H1 (cell line): Measurements from ENCODE around the gene C9orf43. TPM values are rescaled to one million over a fixed set of nuclear protein-coding genes. Genes with fewer than 3 reads are reported as not detected.

Source experiments
- CTCF ChIA-PET: fragments of 300-600 bp; sonication (Branson Sonifier 250); formaldehyde crosslinking; loops from one replicate; lab custom pipeline; 2021; ENCODE audit not compliant: partially characterized antibody; lab: Charles Lee
- POLR2A ChIA-PET: fragments of 300-600 bp; sonication (Branson Sonifier 250); formaldehyde crosslinking; loops from one replicate; lab custom pipeline; 2021; ENCODE audit warnings: inconsistent platforms; ENCODE audit not compliant: partially characterized antibody; lab: Charles Lee
- DNase-seq, 2 experiments: peaks; one replicate each; pipeline versions ENCODE4 v3.0.0 to v3.0.0-alpha.2; 2010 to 2022; ENCODE audit warnings: low spot score in 2 of 2, low read depth in 1 of 2, mixed read lengths in 1 of 2
- FAIRE-seq: peaks from 2 replicates; lab custom pipeline; 2011; peaks lifted over from hg19 to GRCh38; lab: Jason Lieb, UNC
- H2AFZ ChIP-seq: 2 replicates; pipeline ENCODE4 v1.8.1; 2012; ENCODE audit warnings: low read length, inconsistent platforms
- H2AK5ac ChIP-seq: 2 replicates; pipeline ENCODE4 v1.6.1; 2013; ENCODE audit warnings: low read depth, low read length
- H2BK120ac ChIP-seq: replicated peaks from 2 replicates; pipeline ENCODE3; 2013; ENCODE audit warnings: low read depth, low read length, inconsistent platforms
- H2BK12ac ChIP-seq: 2 replicates; pipeline ENCODE4 v1.6.1; 2013; ENCODE audit warnings: low read depth, low read length
- H2BK15ac ChIP-seq: 2 replicates; pipeline ENCODE4 v1.6.1; 2013; ENCODE audit warnings: low read length
- H2BK20ac ChIP-seq: 2 replicates; pipeline ENCODE4 v1.6.1; 2013; ENCODE audit warnings: low read length
- H2BK5ac ChIP-seq: 2 replicates; pipeline ENCODE4 v1.6.1; 2013; ENCODE audit warnings: low read depth, low read length
- H3K14ac ChIP-seq: 2 replicates; pipeline ENCODE4 v1.6.1; 2013; ENCODE audit warnings: inconsistent platforms; ENCODE audit not compliant: insufficient read length
- H3K18ac ChIP-seq: 2 replicates; pipeline ENCODE4 v1.6.1; 2013; ENCODE audit warnings: low read length; ENCODE audit errors: extremely low read depth
- H3K23ac ChIP-seq: 2 replicates; pipeline ENCODE4 v1.6.1; 2013; ENCODE audit warnings: inconsistent platforms; ENCODE audit not compliant: insufficient read length
- H3K23me2 ChIP-seq: 2 replicates; pipeline ENCODE4 v1.6.1; 2013; ENCODE audit warnings: low read depth, low read length
- H3K27ac ChIP-seq: 2 replicates; pipeline ENCODE4 v1.6.1; 2011; ENCODE audit warnings: low read depth, low read length, inconsistent platforms
- H3K27me3 ChIP-seq, 4 experiments: replicated peaks in 1 of 4; 1 replicate in 1 of 4; 2 replicates in 3 of 4; pipeline versions ENCODE4 v1.6.1 to v1.8.1; 2011 to 2013; ENCODE audit warnings: low read length in 3 of 4, mild to moderate bottlenecking in 3 of 4, inconsistent platforms in 2 of 4, mixed read lengths in 2 of 4, moderate library complexity in 1 of 4; ENCODE audit not compliant: control insufficient read depth in 3 of 4, insufficient read depth in 3 of 4; ENCODE audit errors: extremely low read depth in 1 of 4
- H3K36me3 ChIP-seq, 4 experiments: 2 replicates each; pipeline versions ENCODE4 v1.6.1 to v1.8.1; 2011 to 2013; ENCODE audit warnings: mild to moderate bottlenecking in 4 of 4, low read length in 3 of 4, moderate library complexity in 2 of 4, control low read depth in 1 of 4, inconsistent platforms in 1 of 4; ENCODE audit not compliant: insufficient read depth in 4 of 4, control insufficient read depth in 2 of 4
- H3K4ac ChIP-seq: replicated peaks from 2 replicates; pipeline ENCODE3; 2013; ENCODE audit warnings: low read length, low read depth, mixed read lengths, inconsistent platforms; ENCODE audit not compliant: insufficient read length
- H3K4me1 ChIP-seq, 4 experiments: replicated peaks in 1 of 4; 1 replicate in 1 of 4; 2 replicates in 3 of 4; pipeline versions ENCODE4 v1.6.1 to v1.8.1; 2011 to 2013; ENCODE audit warnings: low read length in 3 of 4, inconsistent platforms in 2 of 4, mixed read lengths in 1 of 4; ENCODE audit not compliant: insufficient read depth in 4 of 4, control insufficient read depth in 3 of 4
- H3K4me2 ChIP-seq, 2 experiments: 2 replicates each; pipeline versions ENCODE4 v1.6.1 to v1.8.1; 2011 to 2013; ENCODE audit warnings: low read depth in 2 of 2, low read length in 2 of 2, control low read depth in 1 of 2, inconsistent platforms in 1 of 2, mild to moderate bottlenecking in 1 of 2; ENCODE audit not compliant: insufficient read depth in 1 of 2
- H3K4me3 ChIP-seq, 4 experiments: fragments of 200-600, 300-600 bp in 1 of 4; sonication (generic), shearing (Covaris generic), sonication (Bioruptor Twin) in 1 of 4; 2 replicates each; pipeline versions ENCODE4 v1.5.1 to v1.8.1; 2011 to 2016; ENCODE audit warnings: low read length in 4 of 4, low read depth in 3 of 4, control low read depth in 2 of 4, inconsistent platforms in 2 of 4, mild to moderate bottlenecking in 2 of 4, mixed read lengths in 1 of 4, moderate library complexity in 1 of 4; ENCODE audit not compliant: insufficient read depth in 2 of 4; ENCODE audit errors: extremely low read depth in 1 of 4
- H3K56ac ChIP-seq: replicated peaks from 2 replicates; pipeline ENCODE3; 2013; ENCODE audit warnings: low read depth, mild to moderate bottlenecking, mixed read lengths, low read length, inconsistent platforms; ENCODE audit not compliant: insufficient read length
- H3K79me1 ChIP-seq: 2 replicates; pipeline ENCODE4 v1.6.1; 2013; ENCODE audit warnings: low read depth, low read length, control low read depth
- H3K79me2 ChIP-seq, 2 experiments: 2 replicates each; pipeline versions ENCODE4 v1.6.1 to v1.8.1; 2012 to 2013; ENCODE audit warnings: low read length in 2 of 2, mild to moderate bottlenecking in 2 of 2, inconsistent platforms in 1 of 2; ENCODE audit not compliant: insufficient read depth in 2 of 2, control insufficient read depth in 1 of 2
- H3K9ac ChIP-seq, 4 experiments: replicated peaks in 1 of 4; 1 replicate in 1 of 4; 2 replicates in 3 of 4; pipeline versions ENCODE4 v1.6.1 to v1.8.1; 2011 to 2013; ENCODE audit warnings: low read depth in 3 of 4, low read length in 3 of 4, control low read depth in 2 of 4, mild to moderate bottlenecking in 2 of 4, moderate library complexity in 2 of 4, inconsistent platforms in 1 of 4; ENCODE audit errors: extremely low read depth in 1 of 4
- H3K9me3 ChIP-seq, 2 experiments: 2 replicates each; pipeline versions ENCODE4 v1.6.1 to v1.8.1; 2012 to 2013; ENCODE audit warnings: mild to moderate bottlenecking in 2 of 2, moderate library complexity in 2 of 2, control low read depth in 1 of 2, inconsistent platforms in 1 of 2, low read depth in 1 of 2, low read length in 1 of 2, mixed read lengths in 1 of 2; ENCODE audit not compliant: insufficient read depth in 2 of 2
- H4K20me1 ChIP-seq, 2 experiments: replicated peaks in 1 of 2; 2 replicates each; pipeline versions ENCODE3 to v1.8.1; 2011 to 2013; ENCODE audit warnings: inconsistent platforms in 2 of 2, low read length in 2 of 2, mild to moderate bottlenecking in 1 of 2; ENCODE audit not compliant: insufficient read depth in 2 of 2, control insufficient read depth in 1 of 2
- H4K5ac ChIP-seq: 2 replicates; pipeline ENCODE4 v1.6.1; 2013; ENCODE audit warnings: low read length, low read depth, mixed read lengths, inconsistent platforms; ENCODE audit not compliant: insufficient read length
- H4K8ac ChIP-seq: 2 replicates; pipeline ENCODE4 v1.8.0; 2013; ENCODE audit warnings: mild to moderate bottlenecking, moderate library complexity, low read length, inconsistent platforms; ENCODE audit not compliant: insufficient read depth; ENCODE audit errors: extremely low read depth
- H4K91ac ChIP-seq: replicated peaks from 2 replicates; pipeline ENCODE3; 2013; ENCODE audit warnings: low read length, mixed read lengths, inconsistent platforms; ENCODE audit not compliant: insufficient read length
- BRCA1 ChIP-seq: IDR thresholded peaks from 2 replicates; pipeline ENCODE4 v1.6.1; 2012; ENCODE audit warnings: low read depth, low read length, improper control_type of control experiment
- CTBP2 ChIP-seq: IDR thresholded peaks from 2 replicates; pipeline ENCODE4 v1.7.0; 2011; ENCODE audit warnings: borderline replicate concordance, mild to moderate bottlenecking, moderate library complexity, mixed read lengths, low read length; ENCODE audit not compliant: insufficient read depth, insufficient read length
- GABPA ChIP-seq: IDR thresholded peaks from 2 replicates; pipeline ENCODE4 v1.6.1; 2011; ENCODE audit warnings: mild to moderate bottlenecking, low read length, moderate library complexity, borderline replicate concordance; ENCODE audit not compliant: insufficient read depth
- GTF2F1 ChIP-seq: IDR thresholded peaks from 2 replicates; pipeline ENCODE4 v1.6.1; 2012; ENCODE audit warnings: low read depth, low read length, improper control_type of control experiment, borderline replicate concordance
- HDAC6 ChIP-seq: IDR thresholded peaks from one replicate; pipeline ENCODE4 v1.7.1; 2012; ENCODE audit warnings: low read depth, mild to moderate bottlenecking, inconsistent platforms, low read length, moderate library complexity
- POU5F1 ChIP-seq: IDR thresholded peaks from 2 replicates; pipeline ENCODE4 v1.6.1; 2011; ENCODE audit warnings: low read depth, mild to moderate bottlenecking, low read length, moderate library complexity
- RXRA ChIP-seq: IDR thresholded peaks from 2 replicates; pipeline ENCODE4 v1.6.1; 2011; ENCODE audit warnings: low read depth, mild to moderate bottlenecking, low read length, moderate library complexity; ENCODE audit not compliant: insufficient read depth
- SRF ChIP-seq: IDR thresholded peaks from 2 replicates; pipeline ENCODE4 v1.6.1; 2011; ENCODE audit warnings: mild to moderate bottlenecking, low read depth, low read length, moderate library complexity
- TEAD4 ChIP-seq: IDR thresholded peaks from 2 replicates; pipeline ENCODE4 v1.6.1; 2012; ENCODE audit warnings: low read depth, low read length, inconsistent platforms, mixed read lengths
- YY1 ChIP-seq: IDR thresholded peaks from 2 replicates; pipeline ENCODE4 v1.6.1; 2011; ENCODE audit warnings: low read depth, mild to moderate bottlenecking, low read length
- WGBS, 2 experiments: shearing (Covaris generic) in 1 of 2; methylation state at CpG; one replicate each; pipeline versions ENCODE4 v1.1.6 to v1.1.7; 2013 to 2015; ENCODE audit warnings: low lambda C conversion rate in 2 of 2, mixed read lengths in 2 of 2, inconsistent platforms in 1 of 2, low coverage in 1 of 2, missing lambda C conversion rate in 1 of 2; ENCODE audit not compliant: insufficient replicate concordance in 2 of 2, insufficient coverage in 1 of 2, insufficient read length in 1 of 2; ENCODE audit errors: extremely low coverage in 1 of 2, missing lambda C conversion rate in 1 of 2; 5-methylcytosine and 5-hydroxymethylcytosine counted together
- polyA plus RNA-seq, 7 experiments: library from polyadenylated mRNA; depleted of rRNA in 3 of 7; stranded (reverse) in 5 of 7; unstranded in 2 of 7; fragments of >200 nt in 5 of 7; fragments of 200-250 nt in 2 of 7; gene quantifications; 1 replicate in 5 of 7; 2 replicates in 1 of 7; 4 replicates in 1 of 7; pipeline versions ENCODE4 v1.2.1 to v1.2.3, GENCODE V29; 2011 to 2013; ENCODE audit warnings: missing spikeins in 2 of 7, mixed read lengths in 2 of 7
- total RNA-seq: library from RNA; stranded (reverse); fragmentation: NEBNext Ultra II Directional; extraction: Animal tissue kit (Norgen Biotek cat#: 25700); gene quantifications from 2 replicates; pipeline ENCODE4 v1.2.1, GENCODE V29; 2021

The C9orf43 gene
- total and polyA plus RNA-seq, 2 of the 8 experiments (the other 6 are each of a cell fraction or from before 2014, with no cell fraction given), result 0.35 to 0.52 TPM

DNA sequence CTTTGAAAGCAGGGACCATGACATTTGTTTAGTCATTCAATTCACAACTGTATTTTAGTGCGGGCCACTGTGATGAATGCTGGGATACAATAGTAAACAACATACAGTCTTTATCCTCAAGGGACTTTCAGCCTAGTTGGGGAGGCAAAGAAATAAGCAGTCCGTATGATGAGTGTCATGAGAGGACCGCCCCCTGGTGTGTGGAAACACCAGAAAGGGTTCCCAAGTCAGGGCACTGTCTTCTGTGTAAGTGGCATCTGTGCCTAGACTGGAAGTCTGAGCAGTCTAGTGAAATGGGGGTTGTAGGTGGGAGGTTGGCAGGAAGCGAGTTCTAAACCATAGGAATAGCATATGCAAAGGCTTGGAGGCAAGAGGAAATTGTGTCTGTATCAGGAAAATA is 6.8 kb downstream of the C9orf43 start:
- no peak overlapping the region for H3K9ac ChIP-seq
- no peak overlapping the region for H2BK5ac ChIP-seq
- no peak overlapping the region for H2AFZ ChIP-seq
- H3K36me3 ChIP-seq, result no peaks in the 10 kb centered on the region
- H4K5ac ChIP-seq, result no peak overlapping the region
- no peaks in the 10 kb centered on the region for H3K23me2 ChIP-seq
- DNase-seq (no peak), FAIRE-seq (no peak)
- H3K18ac ChIP-seq, result no peak overlapping the region
- H3K4ac ChIP-seq, result no peak overlapping the region
- no peak for TF ChIP-seq HDAC6
- no peak for TF ChIP-seq POU5F1
- no peak for TF ChIP-seq TEAD4
- TF ChIP-seq YY1, result no peak
- no peak for TF ChIP-seq GTF2F1
- no peak for TF ChIP-seq SRF
- TF ChIP-seq RXRA, result no peak
- TF ChIP-seq CTBP2, result no peak
- no peak for TF ChIP-seq BRCA1
- TF ChIP-seq GABPA, result no peak
- ChIA-PET POLR2A (no interaction called here), CTCF (interaction anchor here (1.2 to 1.4 kb wide), 2 partner anchors 170 to 237 kb away, joined by 3 to 4 read pairs; no protein-coding TSS in a partner anchor)
- H3K27ac ChIP-seq, result no peak overlapping the region
- H3K79me1 ChIP-seq, result no peaks in the 10 kb centered on the region
- H3K4me2 ChIP-seq, result no peak overlapping the region
- no peak overlapping the region for H2BK20ac ChIP-seq
- no peak overlapping the region for H3K4me3 ChIP-seq
- no peak overlapping the region for H4K91ac ChIP-seq
- no peak overlapping the region for H2AK5ac ChIP-seq
- no peak overlapping the region for H3K14ac ChIP-seq
- no peaks in the 10 kb centered on the region for H4K20me1 ChIP-seq
- H2BK15ac ChIP-seq, result no peak overlapping the region
- H2BK12ac ChIP-seq, result no peak overlapping the region
- H3K79me2 ChIP-seq, result no peaks in the 10 kb centered on the region
- H3K27me3 ChIP-seq, result no peaks in the 10 kb centered on the region
- WGBS, 2 experiments, result 83% methylated on average over 4 of the region's 4 CpGs; no CpG with 5 or more reads in 1 of the 2 experiments
- no peak overlapping the region for H2BK120ac ChIP-seq
- no peak overlapping the region for H4K8ac ChIP-seq
- H3K9me3 ChIP-seq, result no peaks in the 10 kb centered on the region
- no peak overlapping the region for H3K56ac ChIP-seq
- H3K23ac ChIP-seq, result no peak overlapping the region
- no peaks in the 10 kb centered on the region for H3K4me1 ChIP-seq
